GM19395 (cell line): ENCODE data around the gene MYBPC3.
"Not testable (repeated sequence)": the region's sequence is repeated elsewhere in the genome, so short reads cannot be mapped to it uniquely, and the experiment has no call there.

ENCODE experiments used
- ATAC-seq: cut with Tn5 transposase; IDR thresholded peaks from one replicate; pipeline ENCODE4 v1.9.1; 2021; ENCODE audit warnings: mild to moderate bottlenecking, moderate library complexity; ENCODE audit not compliant: unreplicated experiment

The MYBPC3 gene

GRCh38 chr11:47326198-47326597, 26.3 kb downstream of the MYBPC3 start:
- no peak for ATAC-seq

GRCh38 chr11:47325271-47326041, 27.0 kb downstream of the MYBPC3 start:
- no peak for ATAC-seq

GRCh38 chr11:47324520-47324919, 28.0 kb downstream of the MYBPC3 start:
- no peak for ATAC-seq

- no peak for ATAC-seq
These were observed 34.3 kb downstream of the MYBPC3 start for GRCh38 chr11:47318166-47318565.

GRCh38 chr11:47317064-47317828, 35.3 kb downstream of the MYBPC3 start:
- ATAC-seq: no peak

GRCh38 chr11:47316501-47316900, 36.0 kb downstream of the MYBPC3 start:
- not testable (repeated sequence) for ATAC-seq

- no peak for ATAC-seq
These were observed 37.5 kb downstream of the MYBPC3 start for GRCh38 chr11:47314992-47315391.

GRCh38 chr11:47308050-47308823, 44.3 kb downstream of the MYBPC3 start:
- no peak for ATAC-seq

- no peak for ATAC-seq
These were observed 46.0 kb downstream of the MYBPC3 start for GRCh38 chr11:47306484-47306844.

GRCh38 chr11:47305734-47306483, 46.6 kb downstream of the MYBPC3 start:
- ATAC-seq: no peak

GRCh38 chr11:47302853-47303252, 49.6 kb downstream of the MYBPC3 start:
- no peak for ATAC-seq

GRCh38 chr11:47299078-47299477, 53.4 kb downstream of the MYBPC3 start:
- ATAC-seq: no peak

GRCh38 chr11:47296045-47296444, 56.5 kb downstream of the MYBPC3 start:
- no peak for ATAC-seq

GRCh38 chr11:47295385-47295784, 57.1 kb downstream of the MYBPC3 start:
- no peak for ATAC-seq

GRCh38 chr11:47289856-47290255, 62.6 kb downstream of the MYBPC3 start:
- ATAC-seq: no peak

GRCh38 chr11:47288066-47288465, 64.4 kb downstream of the MYBPC3 start:
- ATAC-seq: no peak

- no peak for ATAC-seq
These were observed 66.3 kb downstream of the MYBPC3 start for GRCh38 chr11:47285969-47286770.

GRCh38 chr11:47284151-47284550, 68.4 kb downstream of the MYBPC3 start:
- ATAC-seq: no peak

- no peak for ATAC-seq
These were observed 70.0 kb downstream of the MYBPC3 start for GRCh38 chr11:47282462-47282861.
